GM04503 (cell line): ENCODE results near the gene SPOPL.

Experiments used
- DNase-seq: peaks from one replicate; pipeline ENCODE4 v3.0.0-alpha.2; 2012; ENCODE audit warnings: low read depth

SPOPL gene

DNA sequence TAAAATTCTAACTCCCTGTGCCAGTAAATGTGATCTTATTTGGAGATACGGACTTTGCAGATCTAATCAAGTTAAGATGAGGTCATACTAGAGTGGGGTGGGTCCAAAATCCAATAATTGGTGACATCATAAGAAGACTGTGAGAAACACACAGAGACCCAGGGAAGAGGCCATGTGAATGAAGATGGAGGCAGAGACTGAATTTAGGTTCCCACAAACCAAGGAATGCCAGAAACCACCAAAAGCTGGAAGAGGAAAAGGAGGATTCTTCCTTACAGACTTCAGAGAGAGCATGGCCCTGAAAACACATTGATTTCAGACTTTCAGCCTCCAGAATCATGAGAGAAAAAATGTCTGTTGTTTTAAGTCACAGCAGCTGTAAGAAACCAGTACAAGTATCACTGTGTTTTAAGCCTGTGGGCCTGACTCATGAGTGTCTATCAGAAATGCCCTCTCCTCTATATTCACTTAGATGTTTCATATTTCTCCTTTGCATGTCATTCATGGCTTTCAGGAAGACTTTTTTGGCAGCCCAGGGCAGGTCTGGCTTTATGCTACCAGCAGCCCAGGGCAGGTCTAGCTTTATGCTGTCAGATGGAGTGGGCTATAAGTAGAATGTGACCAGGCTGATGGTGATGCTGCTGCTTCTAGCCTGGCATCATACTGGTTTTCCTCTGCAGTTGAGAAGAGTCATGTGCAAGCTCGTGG lies 100.0 kb downstream of the SPOPL start:
- no peak for DNase-seq

DNA sequence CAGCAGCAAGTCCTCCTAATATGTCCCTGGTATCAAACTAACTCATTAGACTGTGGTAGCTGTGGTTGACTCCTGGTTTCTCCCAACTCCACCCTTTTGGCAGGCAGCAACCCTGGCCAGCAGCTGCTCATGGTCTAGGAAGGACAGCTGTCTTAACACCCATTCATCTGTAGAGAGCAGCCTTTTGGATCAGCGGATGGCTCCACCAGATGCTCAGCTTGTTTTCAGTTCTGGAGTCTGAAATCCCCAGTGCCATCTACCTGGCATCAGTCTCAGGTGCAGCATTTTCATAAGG lies 100.5 kb downstream of the SPOPL start:
- DNase-seq = no peak

DNA sequence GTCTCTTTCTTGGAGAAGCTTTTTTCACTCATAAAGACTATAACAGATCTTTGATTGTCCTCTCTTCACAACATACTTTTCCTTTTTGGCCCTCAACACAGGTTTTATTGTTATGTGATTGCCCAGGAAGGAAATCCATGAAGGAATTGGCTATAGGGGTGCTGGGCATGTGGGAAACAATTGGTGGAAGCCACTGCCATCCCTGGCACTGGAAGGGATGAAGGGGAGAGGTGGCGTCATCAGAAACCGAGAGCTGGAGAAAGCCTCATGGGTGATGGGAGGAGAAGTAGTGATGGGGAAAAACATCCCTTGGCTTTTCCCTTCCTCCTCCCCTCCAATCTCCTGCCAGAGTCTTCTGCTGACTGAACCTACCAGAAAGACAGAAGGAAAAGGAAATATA lies 106.2 kb downstream of the SPOPL start:
- DNase-seq = no peak

DNA sequence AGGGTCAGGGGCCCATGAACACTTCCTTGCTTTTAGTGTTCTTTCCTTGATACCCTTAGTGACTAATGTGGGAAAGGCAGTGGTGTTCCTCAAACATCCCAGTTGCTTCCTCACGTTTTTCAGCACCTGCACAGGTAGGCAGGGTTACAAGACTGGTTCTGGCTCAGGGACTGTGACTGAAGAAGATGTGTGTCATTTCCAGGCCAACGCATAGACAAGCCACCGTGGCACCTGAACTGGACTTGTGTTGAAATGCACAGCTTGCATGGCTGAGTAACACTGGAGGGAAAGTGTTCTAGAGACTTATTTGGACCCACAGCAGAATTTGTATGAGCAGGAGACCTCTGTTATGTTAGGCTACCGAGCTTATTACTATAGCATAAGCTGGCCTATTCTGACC lies 107.9 kb downstream of the SPOPL start:
- DNase-seq = no peak

DNA sequence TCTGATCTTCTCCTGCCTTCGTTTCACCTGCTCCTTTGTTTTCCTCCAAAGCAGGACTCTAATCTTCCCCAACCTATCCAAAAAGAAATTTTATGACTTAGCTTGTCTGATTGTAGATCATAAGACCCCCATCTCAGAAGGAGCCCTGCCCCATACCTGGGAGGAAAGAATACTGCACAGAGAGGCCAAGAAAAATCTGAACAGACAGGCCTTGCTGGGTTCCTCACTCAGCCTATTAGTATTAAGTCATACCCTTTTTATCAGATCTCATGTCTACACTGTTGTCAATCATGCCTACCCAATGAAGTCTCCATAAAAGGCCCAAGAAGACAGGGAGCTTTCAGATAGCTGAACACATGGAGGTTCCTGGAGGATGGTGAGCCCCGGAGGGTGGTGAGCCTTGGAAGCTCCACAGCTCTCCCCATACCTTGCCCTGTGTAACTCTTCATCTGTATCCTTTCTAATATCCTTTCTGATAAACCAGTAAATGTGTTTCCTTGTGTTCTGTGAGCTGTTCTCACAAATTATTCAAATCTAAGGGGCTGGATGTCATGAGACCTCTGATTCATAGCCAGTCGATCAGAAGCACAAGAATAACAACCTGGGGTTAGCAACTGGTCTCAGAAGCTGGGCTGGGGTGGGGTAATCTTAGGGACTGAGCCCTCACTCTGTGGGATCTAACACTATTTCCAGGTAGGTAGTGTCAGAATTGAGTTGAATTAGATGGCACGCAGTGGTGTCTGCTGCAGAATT lies 108.8 kb downstream of the SPOPL start:
- no peak for DNase-seq

DNA sequence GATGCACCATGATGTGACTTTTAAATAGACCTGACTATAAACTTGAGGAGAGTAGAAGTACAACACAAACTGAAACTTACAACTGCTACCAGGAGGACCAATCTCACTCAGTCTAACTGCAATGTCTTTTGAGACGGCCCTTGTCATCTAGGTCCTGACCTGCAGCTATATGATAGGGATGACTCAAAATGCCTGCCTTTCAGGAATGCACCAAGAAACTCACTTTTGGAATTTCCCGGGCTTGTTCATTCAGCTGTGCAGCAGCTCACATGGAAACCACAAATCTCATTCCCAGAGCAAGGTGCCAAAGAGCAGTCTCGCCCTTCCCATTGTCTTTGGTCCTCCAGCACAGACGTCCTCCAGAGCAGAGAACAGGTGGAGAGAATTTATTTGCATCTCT lies 113.7 kb downstream of the SPOPL start:
- DNase-seq = peak; percentile 0

DNA sequence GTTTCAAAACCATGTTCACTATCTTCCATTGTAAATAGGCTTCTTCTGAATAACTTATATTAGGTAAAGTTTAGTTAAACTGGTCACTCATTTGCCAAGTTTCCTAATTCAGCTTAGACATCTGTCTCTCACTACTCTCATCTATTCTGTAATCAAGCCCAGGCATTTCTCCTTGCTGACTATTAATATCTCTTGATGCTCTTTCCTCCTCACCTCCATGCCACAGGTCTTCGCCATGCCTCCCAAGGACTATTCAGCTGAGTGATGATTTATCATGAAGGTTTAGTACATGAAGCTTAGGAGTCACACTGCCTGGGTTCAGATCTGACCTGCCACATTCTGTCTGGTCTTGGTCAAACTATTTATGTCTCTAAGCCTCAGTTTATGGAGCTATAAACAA lies 115.5 kb downstream of the SPOPL start:
- no peak for DNase-seq

DNA sequence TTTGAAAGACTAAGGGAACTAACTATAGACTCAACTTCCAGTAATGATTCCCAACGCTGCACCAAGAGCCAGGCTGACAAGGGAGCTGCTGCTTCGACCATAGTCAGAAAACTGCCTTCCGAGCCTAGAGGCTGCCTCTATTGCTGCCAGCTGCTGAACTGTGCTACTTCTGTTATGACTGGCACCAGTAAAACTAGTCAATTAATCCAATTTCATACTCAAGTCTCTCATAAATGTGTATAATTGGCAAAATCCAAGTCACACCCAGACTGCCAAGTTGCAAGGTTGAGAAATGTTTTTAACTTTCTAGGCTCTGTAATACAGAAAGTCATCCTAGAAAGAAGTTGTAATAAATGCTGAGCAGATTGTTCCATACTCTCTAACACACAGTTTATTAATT lies 117.4 kb downstream of the SPOPL start:
- no peak for DNase-seq

DNA sequence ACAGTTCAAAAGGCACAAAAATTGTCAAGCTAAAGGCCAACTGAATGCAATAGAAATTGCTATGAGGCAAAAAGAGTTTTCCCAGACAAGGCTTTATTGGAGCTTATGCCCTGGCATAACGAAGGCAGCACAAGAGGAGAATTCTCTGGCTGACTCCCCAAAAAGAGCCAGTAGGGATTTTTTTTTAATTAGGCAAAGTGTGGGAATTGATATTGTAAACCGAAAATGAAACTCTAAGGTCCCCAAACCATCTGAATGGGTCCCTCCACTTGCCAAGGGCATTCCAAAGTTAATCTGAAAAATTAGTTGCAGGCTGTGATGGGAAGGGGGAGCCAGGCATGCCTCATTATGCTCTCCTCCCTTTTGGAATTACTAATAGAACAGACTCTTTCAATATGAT lies 118.9 kb downstream of the SPOPL start:
- DNase-seq = no peak

DNA sequence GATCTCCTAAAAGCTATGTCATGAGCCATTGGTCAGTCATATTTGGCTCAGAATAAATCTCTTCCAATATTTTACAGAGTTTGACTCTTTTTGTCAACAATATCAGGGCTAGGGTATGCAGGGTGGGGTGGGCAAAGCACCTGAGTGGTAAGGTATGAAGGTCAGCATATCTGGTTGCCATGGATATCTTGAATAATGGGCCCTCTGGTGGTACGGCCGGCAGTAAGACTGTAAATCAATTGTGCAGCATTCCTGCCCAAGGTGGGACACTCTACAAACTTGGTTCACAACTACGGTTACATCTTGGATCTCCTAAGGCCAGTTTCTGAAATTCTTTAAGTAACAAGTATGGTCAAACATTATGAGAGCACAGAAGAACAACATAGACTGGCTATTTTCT lies 119.6 kb downstream of the SPOPL start:
- no peak for DNase-seq

DNA sequence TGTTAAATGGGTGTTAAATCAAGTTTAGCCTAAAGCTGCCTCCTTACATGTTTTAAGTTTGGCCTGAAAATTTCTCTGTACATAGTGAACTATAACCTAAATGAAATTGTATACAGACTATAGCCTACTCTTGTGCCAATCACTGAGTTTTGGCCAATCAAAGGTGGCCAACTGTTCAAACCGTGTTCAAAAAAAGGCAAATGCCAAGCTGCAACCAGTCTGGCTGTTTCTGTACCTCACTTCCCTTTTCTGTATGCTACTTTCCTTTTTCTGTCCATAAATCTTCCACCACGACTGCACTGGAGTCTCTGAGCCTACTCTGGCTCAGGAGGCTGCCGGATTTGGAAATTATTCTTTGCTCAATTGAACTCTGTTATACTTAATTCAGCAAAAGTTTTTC lies 121.0 kb downstream of the SPOPL start:
- no peak for DNase-seq
